ENCODE results near the gene VMAC.

DNA sequence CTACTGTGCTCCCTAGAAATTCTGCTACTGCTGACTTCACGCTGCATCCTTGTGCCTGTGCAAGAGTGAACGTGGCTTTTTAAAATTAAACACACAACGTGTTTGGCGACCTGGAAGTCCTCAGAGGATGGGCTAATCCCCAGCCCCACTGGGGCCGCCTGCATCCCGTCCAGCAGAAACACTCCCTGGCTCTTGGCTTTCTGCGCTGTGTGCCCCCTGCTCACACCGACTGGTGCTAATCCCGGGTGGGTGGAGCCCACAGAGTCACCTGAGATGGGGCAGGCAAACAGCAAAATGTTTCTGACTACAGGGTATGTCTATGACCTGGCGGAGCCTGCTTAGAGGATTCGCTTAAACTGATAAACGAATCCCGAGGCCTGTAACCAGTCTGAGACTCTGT lies 24.5 kb downstream of the VMAC start:
- TF ChIP-seq, protein P1, sequence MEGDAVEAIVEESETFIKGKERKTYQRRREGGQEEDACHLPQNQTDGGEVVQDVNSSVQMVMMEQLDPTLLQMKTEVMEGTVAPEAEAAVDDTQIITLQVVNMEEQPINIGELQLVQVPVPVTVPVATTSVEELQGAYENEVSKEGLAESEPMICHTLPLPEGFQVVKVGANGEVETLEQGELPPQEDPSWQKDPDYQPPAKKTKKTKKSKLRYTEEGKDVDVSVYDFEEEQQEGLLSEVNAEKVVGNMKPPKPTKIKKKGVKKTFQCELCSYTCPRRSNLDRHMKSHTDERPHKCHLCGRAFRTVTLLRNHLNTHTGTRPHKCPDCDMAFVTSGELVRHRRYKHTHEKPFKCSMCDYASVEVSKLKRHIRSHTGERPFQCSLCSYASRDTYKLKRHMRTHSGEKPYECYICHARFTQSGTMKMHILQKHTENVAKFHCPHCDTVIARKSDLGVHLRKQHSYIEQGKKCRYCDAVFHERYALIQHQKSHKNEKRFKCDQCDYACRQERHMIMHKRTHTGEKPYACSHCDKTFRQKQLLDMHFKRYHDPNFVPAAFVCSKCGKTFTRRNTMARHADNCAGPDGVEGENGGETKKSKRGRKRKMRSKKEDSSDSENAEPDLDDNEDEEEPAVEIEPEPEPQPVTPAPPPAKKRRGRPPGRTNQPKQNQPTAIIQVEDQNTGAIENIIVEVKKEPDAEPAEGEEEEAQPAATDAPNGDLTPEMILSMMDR (IDR thresholded peaks at IDR 0.05; ENCODE audit: low read depth, low read length) = no peak
- TF ChIP-seq EZH2phosphoT487 (IDR thresholded peaks at IDR 0.05; ENCODE audit: low read depth) = no peak

Measured in OCI-LY3 (cell line).